ENCODE data around the gene SFMBT1.

The SFMBT1 gene

GRCh38 chr3:52983828-52984227 is 62.0 kb downstream of the SFMBT1 start:
- DNase-seq: no peak

- DNase-seq: peak; percentile 26
These were observed 62.5 kb downstream of the SFMBT1 start for GRCh38 chr3:52983336-52983807.

- no peak for DNase-seq
These were observed 63.0 kb downstream of the SFMBT1 start for GRCh38 chr3:52982839-52983238.

- no peak for DNase-seq
These were observed 66.5 kb downstream of the SFMBT1 start for GRCh38 chr3:52979190-52979983.

- no peak for DNase-seq
These were observed 67.6 kb downstream of the SFMBT1 start for GRCh38 chr3:52978109-52978754.

GRCh38 chr3:52973806-52974205 is 72.1 kb downstream of the SFMBT1 start:
- DNase-seq: no peak

- no peak for DNase-seq
These were observed 74.0 kb downstream of the SFMBT1 start for GRCh38 chr3:52971895-52972294.

GRCh38 chr3:52967398-52967797 is 78.5 kb downstream of the SFMBT1 start:
- DNase-seq: no peak

- DNase-seq: no peak
These were observed 83.7 kb downstream of the SFMBT1 start for GRCh38 chr3:52962160-52962559.

GRCh38 chr3:52959773-52960172 is 86.1 kb downstream of the SFMBT1 start:
- DNase-seq: no peak

- no peak for DNase-seq
These were observed 106.3 kb downstream of the SFMBT1 start for GRCh38 chr3:52939600-52939999.

GRCh38 chr3:52934630-52935530 is 111.0 kb downstream of the SFMBT1 start:
- peak; percentile 47 for DNase-seq

- no peak for DNase-seq
These were observed 114.0 kb downstream of the SFMBT1 start for GRCh38 chr3:52931889-52932288.

GRCh38 chr3:52931328-52931727 is 114.5 kb downstream of the SFMBT1 start:
- no peak for DNase-seq

GRCh38 chr3:52930748-52931147 is 115.1 kb downstream of the SFMBT1 start:
- no peak for DNase-seq

GRCh38 chr3:52926554-52926953 is 119.3 kb downstream of the SFMBT1 start:
- no peak for DNase-seq

- DNase-seq: no peak
These were observed 120.2 kb downstream of the SFMBT1 start for GRCh38 chr3:52925405-52926313.

- DNase-seq: no peak
These were observed 121.9 kb downstream of the SFMBT1 start for GRCh38 chr3:52923963-52924362.

- DNase-seq: no peak
These were observed 125.0 kb downstream of the SFMBT1 start for GRCh38 chr3:52920841-52921240.

GRCh38 chr3:52917044-52917443 is 128.8 kb downstream of the SFMBT1 start:
- no peak for DNase-seq

- no peak for DNase-seq
These were observed 130.6 kb downstream of the SFMBT1 start for GRCh38 chr3:52915294-52915693.

Data from activated gamma-delta T cell treated with Interleukin-2 at 50 U/mL for 16 hours (primary cell).